Left kidney (tissue), 2 donors: Measurements from ENCODE around the gene XXYLT1. TPM values are rescaled to one million over a fixed set of nuclear protein-coding genes. Genes with fewer than 3 reads are reported as not detected.
"Not testable (repeated sequence)": the region's sequence is repeated elsewhere in the genome, so short reads cannot be mapped to it uniquely, and the experiment has no call there.

Experiments
- DNase-seq: peaks from one replicate; pipeline ENCODE4 v3.0.0-alpha.2; 2013
- polyA plus RNA-seq: library from polyadenylated mRNA; unstranded; fragments of 120-200 nt; gene quantifications from one replicate; pipeline ENCODE4 v1.2.1, GENCODE V29; 2013; ENCODE audit not compliant: insufficient read length

The XXYLT1 gene
- polyA plus RNA-seq, 1 donor = 26.2 TPM

DNA sequence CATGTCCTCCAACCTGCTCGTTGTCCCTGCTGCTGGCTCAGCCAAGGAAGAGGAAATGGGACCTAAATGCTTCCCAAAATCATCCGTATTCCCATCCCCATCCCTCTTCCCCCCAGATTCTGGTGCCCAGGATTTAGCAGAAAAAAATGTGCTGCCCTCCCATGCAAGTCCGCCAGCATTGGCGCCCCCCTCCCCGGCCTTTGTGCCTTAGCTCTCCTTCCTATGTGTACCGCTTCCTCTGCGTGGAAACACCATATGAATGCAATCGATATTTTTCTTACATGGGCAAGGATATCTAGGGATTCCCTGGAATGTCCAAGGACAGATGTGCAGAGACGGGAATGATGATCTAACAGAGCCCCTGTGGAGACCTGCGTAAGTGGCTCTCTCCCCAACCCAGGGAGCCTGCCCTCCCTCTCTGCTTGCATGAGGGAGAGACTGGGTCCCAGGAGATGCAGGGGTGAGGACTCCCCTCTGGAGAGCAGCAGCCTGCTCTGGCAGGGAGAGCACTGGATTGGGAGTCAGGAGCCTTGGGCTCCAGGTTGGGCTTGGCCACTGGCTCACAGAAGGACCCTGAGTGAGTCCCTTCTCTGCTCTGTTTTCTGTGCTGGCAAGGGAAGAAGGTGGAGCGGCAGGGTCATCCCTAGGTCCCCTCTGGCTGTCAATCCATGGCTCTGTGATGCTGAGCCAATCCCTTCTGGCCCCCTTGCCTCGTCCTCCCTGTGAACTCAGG, 227.2 kb downstream of the XXYLT1 start:
- no peak for DNase-seq

GRCh38 chr3:195042743-195043606, 228.0 kb downstream of the XXYLT1 start:
- no peak for DNase-seq

DNA sequence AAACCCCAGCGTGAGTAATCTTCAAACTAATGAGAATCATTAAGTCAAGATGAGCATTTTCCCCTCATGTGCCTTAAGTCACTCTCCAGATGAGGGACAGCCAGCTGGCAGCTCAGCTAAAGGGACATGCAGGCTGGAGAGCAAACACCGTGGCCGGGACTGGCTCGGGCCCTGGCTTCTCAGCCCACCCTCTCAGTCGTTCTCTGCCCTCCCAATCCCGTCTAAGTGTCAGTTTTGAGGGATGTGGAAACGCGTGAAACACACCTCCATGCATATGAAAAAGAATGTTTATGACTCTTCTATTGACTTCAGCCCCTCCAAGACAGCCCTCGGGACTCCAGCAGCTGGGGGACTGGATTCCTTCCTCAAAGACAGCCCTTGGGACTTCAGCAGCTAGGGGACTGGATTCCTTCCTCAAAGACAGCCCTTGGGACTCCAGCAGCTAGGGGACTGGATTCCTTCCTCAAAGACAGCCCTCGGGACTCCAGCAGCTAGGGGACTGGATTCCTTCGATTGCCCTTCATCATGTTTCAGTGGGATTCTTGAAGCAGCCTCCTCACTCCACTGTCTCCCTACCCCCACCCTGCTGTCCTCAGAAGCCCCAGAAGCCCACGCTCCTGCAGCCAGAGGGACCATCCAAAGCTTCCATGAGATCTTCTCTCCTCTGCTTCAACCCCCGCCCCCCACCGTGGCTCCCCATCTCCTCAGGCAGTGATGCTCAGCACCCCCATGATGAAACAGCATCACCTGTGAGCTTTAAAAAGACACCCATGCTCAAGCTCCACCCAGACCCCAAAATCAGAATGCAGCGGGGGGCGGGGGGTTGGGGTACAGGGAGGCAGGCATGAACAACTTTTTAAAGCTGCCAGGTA, 228.9 kb downstream of the XXYLT1 start:
- DNase-seq = no peak

- DNase-seq = no peak
Measured at GRCh38 chr3:195040773-195041520, 230.0 kb downstream of the XXYLT1 start.

DNA sequence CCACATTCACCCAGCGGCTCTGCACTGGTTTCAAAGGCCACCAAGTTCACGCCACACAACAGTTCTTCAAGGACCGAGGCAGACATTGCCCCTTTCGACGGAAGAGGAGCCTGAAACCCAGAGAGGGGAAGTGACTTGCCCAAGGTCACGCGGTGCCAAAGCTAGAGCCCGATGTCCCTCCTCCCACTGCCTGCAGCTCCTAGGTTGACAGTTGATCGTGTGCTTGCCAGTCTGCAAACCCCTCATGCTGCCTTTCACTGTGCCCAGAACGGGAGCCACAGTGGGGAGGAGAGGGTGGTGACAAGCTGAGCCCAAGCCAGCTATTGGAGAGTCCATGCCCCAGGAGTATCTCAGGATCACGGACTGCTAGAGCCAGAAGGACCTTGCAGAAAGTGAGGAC, 230.9 kb downstream of the XXYLT1 start:
- DNase-seq = no peak

GRCh38 chr3:195039180-195039843, 231.6 kb downstream of the XXYLT1 start:
- DNase-seq = no peak

- no peak for DNase-seq
Measured at GRCh38 chr3:195038161-195038560, 232.8 kb downstream of the XXYLT1 start.

DNA sequence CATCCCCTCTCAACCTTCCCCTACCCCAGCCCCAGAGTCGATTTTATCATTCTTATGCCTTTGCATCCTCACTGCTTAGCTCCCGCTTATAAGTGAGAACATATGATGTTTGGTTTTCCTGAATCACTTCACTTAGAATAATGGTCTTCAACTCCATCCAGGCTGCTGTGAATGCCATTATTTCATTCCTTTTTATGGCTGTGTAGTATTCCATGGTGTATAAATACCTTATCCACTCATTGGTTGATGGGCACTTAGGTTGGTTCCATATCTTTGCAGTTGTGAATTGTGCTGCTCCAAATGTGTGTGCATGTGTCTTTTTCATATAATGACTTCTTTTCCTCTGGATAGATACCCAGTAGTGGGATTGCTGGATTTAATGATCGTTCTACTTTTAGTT, 233.4 kb downstream of the XXYLT1 start:
- DNase-seq = not testable (repeated sequence)

- DNase-seq = no peak
Measured at GRCh38 chr3:195036974-195037373, 234.0 kb downstream of the XXYLT1 start.

- DNase-seq = no peak
Measured at GRCh38 chr3:195036574-195036973, 234.4 kb downstream of the XXYLT1 start.

- no peak for DNase-seq
Measured at GRCh38 chr3:195036203-195036505, 234.8 kb downstream of the XXYLT1 start.

DNA sequence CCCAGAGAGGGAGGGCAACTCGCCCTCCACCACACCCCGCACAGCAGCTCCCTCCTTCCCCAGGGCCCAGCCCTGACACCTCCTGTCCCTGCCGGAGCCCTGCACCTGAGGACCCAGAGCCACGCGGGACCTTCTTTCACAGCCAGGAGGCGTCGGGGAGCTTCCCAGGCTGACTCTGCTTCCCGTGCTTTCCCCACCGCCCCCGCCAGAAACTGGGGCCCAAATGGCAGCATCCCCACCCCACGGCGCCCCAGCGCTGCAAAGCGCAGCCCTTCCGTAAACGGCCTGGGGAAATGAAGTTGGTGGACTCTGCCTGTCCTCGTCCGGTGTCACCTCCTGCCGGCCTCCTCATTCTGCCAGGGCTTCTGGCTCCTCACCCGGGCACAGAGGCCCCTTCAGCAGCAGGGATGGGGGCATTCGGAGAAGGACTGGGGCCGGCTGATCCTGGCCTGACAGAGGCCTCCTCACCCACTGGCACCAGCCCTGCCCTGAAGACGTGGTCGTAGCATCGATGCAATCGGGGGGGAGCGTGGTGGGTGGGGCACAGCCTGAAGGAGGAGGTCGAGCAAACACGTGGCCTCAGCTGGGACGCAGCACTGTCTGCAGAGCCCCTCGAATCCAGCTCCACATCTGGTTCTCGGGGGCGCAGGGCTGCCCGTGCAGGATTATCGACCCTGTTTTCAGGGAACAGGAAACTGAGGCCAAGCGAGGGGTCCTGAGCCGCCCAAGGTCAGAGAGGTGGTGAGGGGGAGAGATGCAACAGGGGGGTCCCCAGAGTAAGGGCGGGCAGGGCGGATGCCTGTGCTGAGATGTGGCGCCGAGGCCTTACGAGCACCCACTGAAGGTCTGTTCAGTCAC, 235.4 kb downstream of the XXYLT1 start:
- no peak for DNase-seq

- no peak for DNase-seq
Measured at GRCh38 chr3:195034541-195034940, 236.4 kb downstream of the XXYLT1 start.

DNA sequence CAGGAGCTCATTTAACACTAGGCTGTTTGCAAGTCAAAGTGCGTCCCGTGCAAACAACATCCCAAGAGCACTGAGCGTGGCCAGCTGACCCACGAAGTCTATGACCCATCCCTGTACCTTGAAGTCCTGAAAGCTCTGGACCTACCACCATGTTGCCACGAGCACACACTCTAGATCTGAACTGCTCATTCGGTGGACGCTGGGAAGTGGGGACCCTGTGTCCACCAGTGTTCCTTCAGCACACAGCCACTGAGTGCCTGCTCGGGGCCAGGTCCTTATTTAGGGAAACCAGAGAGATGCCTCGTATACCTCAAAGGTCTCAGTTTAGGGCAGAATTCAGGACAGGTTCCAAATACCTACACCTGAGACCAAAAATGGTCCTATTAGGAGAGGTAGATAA, 236.9 kb downstream of the XXYLT1 start:
- no peak for DNase-seq

GRCh38 chr3:195033531-195034091, 237.3 kb downstream of the XXYLT1 start:
- no peak for DNase-seq

DNA sequence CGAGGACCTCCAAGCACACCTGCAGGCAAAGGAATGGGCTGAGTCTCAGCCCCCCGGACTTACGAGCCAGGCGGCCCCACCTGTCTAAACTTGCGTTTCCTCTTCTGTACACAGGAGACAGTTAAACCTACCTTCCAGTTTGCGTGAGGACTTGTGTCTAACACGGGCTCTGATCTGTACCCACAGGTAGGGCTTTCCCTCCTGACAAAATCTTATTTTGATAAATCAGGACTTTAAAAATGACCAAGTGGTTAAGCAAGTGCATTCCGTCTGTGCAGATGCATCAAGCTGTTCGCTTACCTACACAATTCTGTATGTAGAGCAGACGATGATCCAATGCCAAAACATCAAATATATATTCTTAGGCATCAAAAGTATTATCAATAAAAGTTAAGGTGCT, 238.0 kb downstream of the XXYLT1 start:
- DNase-seq = no peak

DNA sequence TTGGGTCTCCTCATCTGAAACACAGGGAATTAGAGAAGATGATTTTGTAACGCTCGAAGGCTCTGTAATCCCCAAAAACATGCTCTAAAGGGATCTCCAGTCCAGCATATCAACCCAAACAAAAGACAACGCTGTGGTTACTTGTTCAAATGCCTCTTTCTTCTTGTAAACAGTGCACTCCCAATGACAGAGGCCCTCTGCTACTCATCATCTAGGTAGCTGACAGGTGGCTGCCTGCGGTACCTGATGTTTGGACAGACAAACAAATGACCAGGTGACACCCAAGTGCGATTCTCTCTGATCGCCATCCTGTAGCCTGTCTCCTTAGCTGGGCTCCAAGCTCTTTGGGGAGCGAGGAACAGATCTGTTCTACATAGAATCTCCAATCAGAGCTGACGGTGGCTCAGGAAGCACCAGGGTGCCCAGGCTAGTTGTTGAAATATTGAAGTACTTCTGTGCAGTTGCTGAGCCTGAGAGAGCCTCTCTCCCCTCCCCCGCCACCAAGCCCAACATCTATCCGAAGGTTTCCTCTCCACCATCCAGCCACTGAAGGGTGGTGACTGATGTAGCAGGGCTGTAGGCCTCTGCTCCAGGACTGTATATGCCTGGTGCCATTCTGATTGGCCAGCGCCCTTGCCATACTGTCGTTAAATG, 238.7 kb downstream of the XXYLT1 start:
- DNase-seq = no peak

GRCh38 chr3:195031574-195032003, 239.4 kb downstream of the XXYLT1 start:
- no peak for DNase-seq

GRCh38 chr3:195030791-195031321, 240.1 kb downstream of the XXYLT1 start:
- no peak for DNase-seq
